Mesenchymal stem cell (in vitro differentiated cells and primary cell): ENCODE results near the gene NATD1.

Source experiments
- DNase-seq: peaks from one replicate; pipeline ENCODE4 v3.0.0-alpha.2; 2013
- H2AFZ ChIP-seq: one replicate; pipeline ENCODE4 v1.6.1; 2013; ENCODE audit warnings: low read depth, mild to moderate bottlenecking, control low read depth, inconsistent platforms, low read length, moderate library complexity
- H2AK5ac ChIP-seq: 2 replicates; pipeline ENCODE4 v1.6.1; 2013; ENCODE audit warnings: low read length, moderate library complexity, mild to moderate bottlenecking, inconsistent platforms; ENCODE audit not compliant: severe bottlenecking
- H2BK120ac ChIP-seq: one replicate; pipeline ENCODE4 v1.6.1; 2013; ENCODE audit warnings: low read depth, mild to moderate bottlenecking, inconsistent platforms, low read length, moderate library complexity
- H2BK12ac ChIP-seq, 2 experiments: one replicate each; pipeline ENCODE4 v1.6.1; 2013; ENCODE audit warnings: inconsistent platforms in 2 of 2, low read length in 2 of 2, mild to moderate bottlenecking in 2 of 2, moderate library complexity in 2 of 2, control low read depth in 1 of 2
- H2BK15ac ChIP-seq: one replicate; pipeline ENCODE4 v1.6.1; 2013; ENCODE audit warnings: mild to moderate bottlenecking, low read depth, inconsistent platforms; ENCODE audit not compliant: poor library complexity, severe bottlenecking
- H2BK5ac ChIP-seq: 2 replicates; pipeline ENCODE4 v1.6.1; 2013; ENCODE audit warnings: low read depth, mild to moderate bottlenecking, low read length, control low read depth, inconsistent platforms; ENCODE audit not compliant: poor library complexity, severe bottlenecking
- H3K14ac ChIP-seq, 2 experiments: one replicate each; pipeline ENCODE4 v1.6.1; 2013; ENCODE audit warnings: inconsistent platforms in 2 of 2, low read length in 2 of 2, control low read depth in 1 of 2, mild to moderate bottlenecking in 1 of 2, moderate library complexity in 1 of 2
- H3K18ac ChIP-seq, 2 experiments: one replicate each; pipeline ENCODE4 v1.6.1; 2013; ENCODE audit warnings: inconsistent platforms in 2 of 2, low read length in 2 of 2, control low read depth in 1 of 2, low read depth in 1 of 2, mild to moderate bottlenecking in 1 of 2
- H3K23ac ChIP-seq, 2 experiments: one replicate each; pipeline ENCODE4 v1.6.1; 2013; ENCODE audit warnings: inconsistent platforms in 2 of 2, low read length in 2 of 2, mild to moderate bottlenecking in 2 of 2, moderate library complexity in 2 of 2, control low read depth in 1 of 2
- H3K27ac ChIP-seq: 2 replicates; pipeline ENCODE4 v1.5.1; 2013; ENCODE audit warnings: mild to moderate bottlenecking, moderate library complexity, low read length, control low read depth, inconsistent platforms; ENCODE audit not compliant: poor library complexity, severe bottlenecking
- H3K27me3 ChIP-seq, 2 experiments: 2 replicates each; pipeline versions ENCODE4 v1.6.1 to v1.7.0; 2013; ENCODE audit warnings: low read length in 2 of 2, mild to moderate bottlenecking in 2 of 2, moderate library complexity in 2 of 2, control low read depth in 1 of 2, inconsistent platforms in 1 of 2; ENCODE audit not compliant: control insufficient read depth in 1 of 2, insufficient read depth in 1 of 2
- H3K36me3 ChIP-seq, 2 experiments: 2 replicates each; pipeline versions ENCODE4 v1.6.1 to v1.7.0; 2013; ENCODE audit warnings: low read length in 2 of 2, control low read depth in 1 of 2, inconsistent platforms in 1 of 2, low read depth in 1 of 2, mild to moderate bottlenecking in 1 of 2; ENCODE audit not compliant: insufficient read depth in 2 of 2, control insufficient read depth in 1 of 2
- H3K4ac ChIP-seq, 2 experiments: one replicate each; pipeline ENCODE4 v1.6.1; 2013; ENCODE audit warnings: inconsistent platforms in 2 of 2, low read length in 2 of 2, mild to moderate bottlenecking in 2 of 2, moderate library complexity in 2 of 2, control low read depth in 1 of 2, low read depth in 1 of 2
- H3K4me1 ChIP-seq: 2 replicates; pipeline ENCODE4 v1.6.1; 2013; ENCODE audit warnings: low read depth, low read length, control low read depth; ENCODE audit not compliant: control insufficient read depth, insufficient read depth
- H3K4me2 ChIP-seq: 2 replicates; pipeline ENCODE4 v1.6.1; 2013; ENCODE audit warnings: low read length, mild to moderate bottlenecking, inconsistent platforms; ENCODE audit not compliant: poor library complexity, severe bottlenecking
- H3K4me3 ChIP-seq, 2 experiments: 2 replicates each; pipeline versions ENCODE4 v1.5.1 to v1.7.0; 2013; ENCODE audit warnings: low read length in 2 of 2, mild to moderate bottlenecking in 2 of 2, control low read depth in 1 of 2, low read depth in 1 of 2; ENCODE audit not compliant: insufficient read depth in 1 of 2
- H3K79me1 ChIP-seq: replicated peaks from 2 replicates; pipeline ENCODE4 v1.6.1; 2013; ENCODE audit warnings: mild to moderate bottlenecking, control low read depth, low read length, inconsistent platforms; ENCODE audit not compliant: poor library complexity, severe bottlenecking
- H3K9ac ChIP-seq: 2 replicates; pipeline ENCODE4 v1.7.0; 2013; ENCODE audit warnings: mild to moderate bottlenecking, low read length, moderate library complexity
- H3K9me3 ChIP-seq: 2 replicates; pipeline ENCODE4 v1.7.0; 2013; ENCODE audit warnings: mild to moderate bottlenecking, low read length; ENCODE audit not compliant: control insufficient read depth
- H4K8ac ChIP-seq: one replicate; pipeline ENCODE4 v1.6.1; 2013; ENCODE audit warnings: inconsistent platforms, mild to moderate bottlenecking, low read length, moderate library complexity
- H4K91ac ChIP-seq: one replicate; pipeline ENCODE4 v1.6.1; 2013; ENCODE audit warnings: mild to moderate bottlenecking, low read length, inconsistent platforms
- WGBS: methylation state at CpG from one replicate; pipeline ENCODE4 v1.1.7; 2013; ENCODE audit warnings: mixed read lengths; 5-methylcytosine and 5-hydroxymethylcytosine counted together

Gene NATD1

GRCh38 chr17:21251337-21252010 lies 1.7 kb downstream of the NATD1 start:
- Histone ChIP-seq H2BK5ac (no peak overlapping the region), H2AFZ (no peak overlapping the region), H3K36me3 (peaks cover 0 to 14% of the 10 kb centered on the region in 2 experiments), H3K79me1 (peaks cover 22% of the 10 kb centered on the region), H3K27me3 (no peaks in the 10 kb centered on the region), H3K23ac (no peak overlapping the region), H3K14ac (no peak overlapping the region), H3K4me1 (peaks cover 17% of the 10 kb centered on the region), H4K91ac (no peak overlapping the region), H3K4me3 (peak overlapping the region in 1 of 2 experiments; percentile 79), H2BK12ac (peak overlapping the region in 1 of 2 experiments; percentile 1), H2AK5ac (no peak overlapping the region), H2BK120ac (no peak overlapping the region), H4K8ac (no peak overlapping the region), H3K27ac (no peak overlapping the region), H3K4ac (no peak overlapping the region), H3K9me3 (no peaks in the 10 kb centered on the region), H2BK15ac (no peak overlapping the region), H3K9ac (peak overlapping the region; percentile 83), H3K4me2 (no peak overlapping the region), H3K18ac (no peak overlapping the region)
- WGBS = 90% methylated on average over 15 of the region's 15 CpGs
- DNase-seq = no peak

- Histone ChIP-seq H2BK12ac (no peak overlapping the region), H3K4me1 (peaks cover 17% of the 10 kb centered on the region), H3K27me3 (no peaks in the 10 kb centered on the region), H4K91ac (no peak overlapping the region), H3K23ac (no peak overlapping the region), H3K14ac (no peak overlapping the region), H2BK5ac (no peak overlapping the region), H4K8ac (no peak overlapping the region), H3K4me2 (no peak overlapping the region), H3K18ac (no peak overlapping the region), H3K27ac (no peak overlapping the region), H2BK120ac (no peak overlapping the region), H3K9ac (peak overlapping the region; percentile 83), H3K4ac (no peak overlapping the region), H2BK15ac (no peak overlapping the region), H3K4me3 (peak overlapping the region in 1 of 2 experiments; percentile 79), H2AK5ac (no peak overlapping the region), H2AFZ (no peak overlapping the region), H3K36me3 (peaks cover 0 to 14% of the 10 kb centered on the region in 2 experiments), H3K79me1 (peaks cover 22% of the 10 kb centered on the region), H3K9me3 (no peaks in the 10 kb centered on the region)
- no peak for DNase-seq
- WGBS = 58% methylated on average over 2 of the region's 4 CpGs
Observed at GRCh38 chr17:21250854-21251253, 2.4 kb downstream of the NATD1 start.

- Histone ChIP-seq H4K8ac (no peak overlapping the region), H3K9me3 (no peaks in the 10 kb centered on the region), H3K18ac (no peak overlapping the region), H2BK120ac (no peak overlapping the region), H3K4me2 (no peak overlapping the region), H3K4me1 (peaks cover 19% of the 10 kb centered on the region), H3K27ac (no peak overlapping the region), H2BK12ac (no peak overlapping the region), H3K23ac (no peak overlapping the region), H2BK15ac (no peak overlapping the region), H3K14ac (no peak overlapping the region), H3K27me3 (no peaks in the 10 kb centered on the region), H3K4ac (no peak overlapping the region), H2BK5ac (no peak overlapping the region), H3K9ac (no peak overlapping the region), H2AFZ (no peak overlapping the region), H2AK5ac (no peak overlapping the region), H3K4me3 (no peak overlapping the region), H3K79me1 (peaks cover 22% of the 10 kb centered on the region), H3K36me3 (peaks cover 0 to 14% of the 10 kb centered on the region in 2 experiments), H4K91ac (no peak overlapping the region)
- no peak for DNase-seq
- 70% methylated on average over 7 of the region's 7 CpGs for WGBS
Observed at GRCh38 chr17:21249920-21250703, 3.1 kb downstream of the NATD1 start.

GRCh38 chr17:21249086-21249795 lies 4.0 kb downstream of the NATD1 start:
- Histone ChIP-seq H3K27me3 (no peaks in the 10 kb centered on the region), H2BK12ac (no peak overlapping the region), H3K4me2 (no peak overlapping the region), H3K27ac (no peak overlapping the region), H3K9me3 (no peaks in the 10 kb centered on the region), H3K23ac (no peak overlapping the region), H2BK120ac (no peak overlapping the region), H3K36me3 (peaks cover 0 to 14% of the 10 kb centered on the region in 2 experiments), H2BK5ac (no peak overlapping the region), H3K9ac (no peak overlapping the region), H3K18ac (no peak overlapping the region), H4K8ac (no peak overlapping the region), H2AFZ (no peak overlapping the region), H3K4me1 (peaks cover 19% of the 10 kb centered on the region), H2AK5ac (no peak overlapping the region), H4K91ac (no peak overlapping the region), H3K4me3 (no peak overlapping the region), H2BK15ac (no peak overlapping the region), H3K4ac (no peak overlapping the region), H3K79me1 (peaks cover 22% of the 10 kb centered on the region), H3K14ac (no peak overlapping the region)
- no peak for DNase-seq
- 82% methylated on average over 11 of the region's 12 CpGs for WGBS
